Naive B cell (primary cell): ENCODE measurements around the gene DNPEP. TPM values are rescaled to one million over a fixed set of nuclear protein-coding genes. Genes with fewer than 3 reads are reported as not detected.

Experiments
- ATAC-seq, 2 donors: fragments of 150-1000 bp; cut with Tn5 transposase; 2 replicates each; pipeline ENCODE4 v1.10.0; 2021; ENCODE audit warnings: low read depth in 2 of 2, mild to moderate bottlenecking in 2 of 2, moderate library complexity in 2 of 2
- DNase-seq: peaks from one replicate; pipeline ENCODE4 v3.0.0; 2022
- H3K27ac Mint-ChIP-seq, 6 donors: one replicate each; pipeline ENCODE4 v1.8.0; 2020 to 2022; ENCODE audit warnings: mild to moderate bottlenecking in 6 of 6, mixed read lengths in 6 of 6, moderate library complexity in 5 of 6, inconsistent platforms in 2 of 6
- H3K27me3 Mint-ChIP-seq, 3 donors: one replicate each; pipeline ENCODE4 v1.8.0; 2021 to 2022; ENCODE audit warnings: mixed read lengths in 3 of 3, mild to moderate bottlenecking in 1 of 3
- H3K36me3 Mint-ChIP-seq, 2 donors: one replicate each; pipeline ENCODE4 v1.8.0; 2020 to 2022; ENCODE audit warnings: mixed read lengths in 2 of 2, inconsistent platforms in 1 of 2, mild to moderate bottlenecking in 1 of 2
- H3K4me1 Mint-ChIP-seq, 3 donors: one replicate each; pipeline ENCODE4 v1.8.0; 2020 to 2022; ENCODE audit warnings: mixed read lengths in 3 of 3, inconsistent platforms in 1 of 3, mild to moderate bottlenecking in 1 of 3, moderate library complexity in 1 of 3
- H3K4me3 Mint-ChIP-seq, 8 donors: one replicate each; pipeline ENCODE4 v1.8.0; 2020 to 2022; ENCODE audit warnings: mild to moderate bottlenecking in 8 of 8, mixed read lengths in 8 of 8, moderate library complexity in 8 of 8, inconsistent platforms in 2 of 8
- H3K9me3 Mint-ChIP-seq, 7 donors: one replicate each; pipeline ENCODE4 v1.8.0; 2020 to 2022; ENCODE audit warnings: mixed read lengths in 7 of 7, mild to moderate bottlenecking in 5 of 7, inconsistent platforms in 2 of 7, moderate library complexity in 1 of 7
- polyA plus RNA-seq, 6 donors: library from polyadenylated mRNA; unstranded; fragments of 300-500 nt; fragmentation: Illumina TruSeq; gene quantifications; one replicate each; pipeline ENCODE4 v1.2.3, GENCODE V29; 2021; ENCODE audit warnings: low read depth in 6 of 6

The DNPEP gene
- 10 to 100 TPM; 49.4 to 78.6 (median 56.3) TPM for polyA plus RNA-seq

GRCh38 chr2:219387306-219388120, at the start of gene DNPEP:
Gene DNPEP (minus strand): TSS chr2:219387912. CDS start chr2:219387794, 118 bp downstream.
- Mint-ChIP-seq H3K27ac (peak within 1 kb of the TSS; percentile 93 to 99 (median 98)), H3K9me3 (no peaks in the 10 kb centered on the region), H3K4me3 (peak within 1 kb of the TSS; percentile 95 to 99 (median 96)), H3K4me1 (peaks cover 9 to 25% (median 23%) of the 10 kb centered on the region in 3 donors), H3K27me3 (peaks cover 0 to 1% (median 0%) of the 10 kb centered on the region in 3 donors), H3K36me3 (peaks cover 6 to 14% of the 10 kb centered on the region in 2 donors)
- peak; percentile 87 for DNase-seq
- peak; percentile 61 to 63 for ATAC-seq

DNA sequence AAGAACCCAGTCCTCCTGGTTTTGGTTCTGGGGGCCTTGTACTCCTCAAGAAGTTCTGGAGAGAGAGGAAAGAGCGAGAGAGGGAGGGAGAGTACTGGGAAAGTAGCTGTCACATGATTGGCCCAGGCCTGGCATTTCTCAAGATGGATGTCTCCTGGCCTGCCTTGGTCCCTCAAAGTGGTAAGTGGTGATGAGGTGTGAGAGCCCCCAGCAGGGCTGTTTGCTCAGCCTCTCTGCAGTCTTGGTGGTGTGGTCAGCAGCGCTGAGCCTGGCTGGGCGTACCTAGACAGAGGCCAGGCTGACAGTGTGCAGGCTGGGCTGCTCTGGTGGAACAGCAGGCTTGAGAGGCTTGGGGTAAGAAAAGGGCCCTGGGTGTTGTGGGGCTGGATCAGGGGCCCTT, 49.4 kb upstream of the DNPEP start:
- peaks cover 0 to 4% (median 0%) of the 10 kb centered on the region in 7 donors for H3K9me3 Mint-ChIP-seq
- DNase-seq (no peak), ATAC-seq (no peak)
- no peak overlapping the region for H3K27ac Mint-ChIP-seq
- peaks cover 27 to 32% (median 31%) of the 10 kb centered on the region in 3 donors for H3K27me3 Mint-ChIP-seq
- H3K4me3 Mint-ChIP-seq: no peak overlapping the region
- H3K36me3 Mint-ChIP-seq: peaks cover 0 to 7% of the 10 kb centered on the region in 2 donors
- peaks cover 9 to 18% (median 11%) of the 10 kb centered on the region in 3 donors for H3K4me1 Mint-ChIP-seq

- Mint-ChIP-seq H3K36me3 (peaks cover 0 to 7% of the 10 kb centered on the region in 2 donors), H3K4me1 (peaks cover 8 to 17% (median 9%) of the 10 kb centered on the region in 3 donors), H3K4me3 (no peak overlapping the region), H3K27me3 (peaks cover 27 to 37% (median 33%) of the 10 kb centered on the region in 3 donors), H3K9me3 (peaks cover 0 to 4% (median 0%) of the 10 kb centered on the region in 7 donors), H3K27ac (no peak overlapping the region)
- no peak for ATAC-seq
- DNase-seq: no peak
These were observed 48.8 kb upstream of the DNPEP start for GRCh38 chr2:219436491-219436890.

GRCh38 chr2:219435701-219436100, 48.0 kb upstream of the DNPEP start:
- peaks cover 0 to 2% (median 0%) of the 10 kb centered on the region in 7 donors for H3K9me3 Mint-ChIP-seq
- peaks cover under 1 to 10% (median under 1%) of the 10 kb centered on the region in 3 donors for H3K4me1 Mint-ChIP-seq
- H3K4me3 Mint-ChIP-seq: peak overlapping the region in 2 of 8 donors; percentile 21 to 53
- peaks cover 22 to 36% (median 30%) of the 10 kb centered on the region in 3 donors for H3K27me3 Mint-ChIP-seq
- peaks cover 0 to under 1% of the 10 kb centered on the region in 2 donors for H3K36me3 Mint-ChIP-seq
- H3K27ac Mint-ChIP-seq: no peak overlapping the region
- no peak for DNase-seq
- no peak for ATAC-seq

- peak within 1 kb of the TSS in 1 of 8 donors; percentile 21 for H3K4me3 Mint-ChIP-seq
- peaks cover 0 to 2% (median 0%) of the 10 kb centered on the region in 7 donors for H3K9me3 Mint-ChIP-seq
- H3K4me1 Mint-ChIP-seq: peaks cover 0 to 10% (median 0%) of the 10 kb centered on the region in 3 donors
- H3K27me3 Mint-ChIP-seq: peaks cover 19 to 34% (median 28%) of the 10 kb centered on the region in 3 donors
- no peak within 1 kb of the TSS for H3K27ac Mint-ChIP-seq
- ATAC-seq (no peak), DNase-seq (no peak)
- H3K36me3 Mint-ChIP-seq: no peaks in the 10 kb centered on the region
These were observed 47.2 kb upstream of the DNPEP start, which contains the start of gene SPEG for GRCh38 chr2:219434718-219435525. Gene SPEG (plus strand): TSS chr2:219434843. CDS start chr2:219434978, 135 bp downstream.

DNA sequence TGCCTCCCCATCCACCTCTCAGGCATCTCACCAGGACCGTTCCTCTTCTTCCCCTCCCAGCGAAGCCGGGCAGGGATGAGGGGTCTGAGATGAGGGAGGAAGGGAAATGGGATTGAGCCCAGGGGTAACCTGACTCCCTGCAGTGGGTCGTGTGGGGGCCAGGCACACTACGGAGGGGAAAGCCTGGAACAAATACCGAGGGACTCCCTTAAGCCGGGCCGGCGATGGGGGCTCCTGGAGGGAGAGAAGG, 46.7 kb upstream of the DNPEP start:
- no peak overlapping the region for H3K4me3 Mint-ChIP-seq
- no peaks in the 10 kb centered on the region for H3K36me3 Mint-ChIP-seq
- ATAC-seq (no peak), DNase-seq (no peak)
- peaks cover 0 to 10% (median 0%) of the 10 kb centered on the region in 3 donors for H3K4me1 Mint-ChIP-seq
- peaks cover 0 to 2% (median 0%) of the 10 kb centered on the region in 7 donors for H3K9me3 Mint-ChIP-seq
- H3K27ac Mint-ChIP-seq: no peak overlapping the region
- peaks cover 19 to 34% (median 28%) of the 10 kb centered on the region in 3 donors for H3K27me3 Mint-ChIP-seq

DNA sequence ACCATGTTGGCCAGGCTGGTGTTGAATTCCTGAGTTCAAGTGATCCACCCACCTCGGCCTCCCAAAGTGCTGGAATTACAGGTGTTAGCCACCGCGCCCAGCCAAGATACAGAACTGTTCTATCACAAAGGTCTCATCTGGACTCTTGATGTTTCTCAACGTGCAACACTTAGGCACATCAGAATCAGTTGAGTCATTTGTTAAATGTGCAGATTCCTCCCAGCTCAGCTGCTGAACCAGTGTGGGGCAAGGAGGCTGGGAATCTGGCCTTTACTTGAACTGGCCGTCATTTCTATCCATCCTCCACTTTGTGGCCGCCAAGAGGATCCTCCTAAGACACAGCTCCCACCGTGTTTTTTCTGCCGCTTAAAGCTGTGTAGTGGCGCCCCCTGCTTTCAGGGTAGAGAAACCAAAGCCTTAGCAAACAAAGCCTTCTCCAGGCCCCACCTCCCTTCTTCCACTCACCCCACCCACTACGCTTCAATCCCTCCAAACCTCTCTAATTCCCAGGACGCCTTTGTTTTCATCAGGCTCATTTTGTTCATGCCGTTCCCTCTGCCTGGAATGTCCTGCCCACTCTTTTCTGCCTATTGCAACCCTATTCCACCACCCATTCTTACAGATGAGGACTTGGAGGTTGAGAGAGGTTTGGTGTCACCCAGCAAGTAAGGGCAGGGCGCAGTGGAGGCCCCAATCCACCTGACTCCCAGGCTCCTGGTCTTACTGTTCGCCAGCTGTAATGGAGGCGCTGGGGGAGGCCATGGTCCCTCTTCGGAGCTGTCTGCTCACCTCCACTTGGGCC, 46.2 kb upstream of the DNPEP start:
- H3K27me3 Mint-ChIP-seq: peaks cover 19 to 34% (median 33%) of the 10 kb centered on the region in 3 donors
- ATAC-seq (no peak), DNase-seq (no peak)
- H3K9me3 Mint-ChIP-seq: peaks cover 0 to 2% (median 0%) of the 10 kb centered on the region in 7 donors
- peaks cover 0 to 10% (median 0%) of the 10 kb centered on the region in 3 donors for H3K4me1 Mint-ChIP-seq
- no peaks in the 10 kb centered on the region for H3K36me3 Mint-ChIP-seq
- no peak overlapping the region for H3K4me3 Mint-ChIP-seq
- no peak overlapping the region for H3K27ac Mint-ChIP-seq

DNA sequence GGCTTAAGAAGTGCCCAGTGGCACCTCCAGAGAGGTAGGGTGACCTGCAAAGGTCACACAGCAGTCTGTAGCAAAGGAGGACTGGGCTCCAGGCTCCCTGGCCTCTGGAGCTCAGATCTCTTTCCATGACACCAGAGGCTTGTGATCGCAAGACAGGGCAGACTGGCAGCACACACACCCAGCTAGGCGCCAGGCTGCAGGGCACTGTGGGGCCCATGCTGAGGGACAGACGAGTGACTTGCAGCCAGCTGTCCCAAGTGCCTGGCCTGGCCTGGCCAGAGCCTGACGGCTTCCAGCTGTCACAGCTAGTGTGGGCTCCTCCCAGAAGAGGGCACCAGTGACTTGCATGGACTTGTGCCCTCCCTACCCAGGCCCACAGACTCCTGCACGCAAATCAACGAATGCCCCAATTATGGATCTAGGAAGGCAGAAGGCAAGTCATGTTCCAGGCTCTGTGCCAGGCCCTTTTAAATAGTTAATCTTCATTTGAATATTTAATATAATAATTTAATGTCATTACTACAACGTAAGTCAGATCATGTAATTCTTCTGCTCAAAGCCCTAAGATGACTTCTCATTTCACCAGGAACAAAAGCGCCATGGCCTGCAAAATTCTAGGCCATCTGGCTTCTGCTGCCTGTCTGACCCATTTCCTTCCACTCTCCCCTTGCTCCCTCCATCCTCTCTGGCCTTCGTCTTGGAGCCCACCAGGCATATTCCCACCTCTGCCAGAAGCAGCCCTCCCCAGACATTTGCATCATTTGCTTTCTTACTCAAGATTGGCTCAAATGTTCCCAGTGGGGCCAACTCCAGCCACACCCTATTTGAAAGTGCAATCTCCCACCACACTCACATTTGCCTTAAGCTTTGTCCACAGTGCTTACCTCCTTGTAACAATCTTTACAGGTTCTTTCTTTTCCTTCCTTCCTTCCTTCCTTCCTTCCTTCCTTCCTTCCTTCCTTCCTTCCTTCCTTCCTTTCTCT, 43.2 kb upstream of the DNPEP start:
- ATAC-seq: no peak
- Mint-ChIP-seq H3K4me3 (no peak overlapping the region), H3K27me3 (peaks cover 24 to 62% (median 52%) of the 10 kb centered on the region in 3 donors), H3K9me3 (peaks cover 0 to 2% (median 0%) of the 10 kb centered on the region in 7 donors), H3K4me1 (peaks cover 0 to 10% (median 0%) of the 10 kb centered on the region in 3 donors), H3K27ac (peak overlapping the region in 1 of 6 donors; percentile 20), H3K36me3 (no peaks in the 10 kb centered on the region)
- no peak for DNase-seq

DNA sequence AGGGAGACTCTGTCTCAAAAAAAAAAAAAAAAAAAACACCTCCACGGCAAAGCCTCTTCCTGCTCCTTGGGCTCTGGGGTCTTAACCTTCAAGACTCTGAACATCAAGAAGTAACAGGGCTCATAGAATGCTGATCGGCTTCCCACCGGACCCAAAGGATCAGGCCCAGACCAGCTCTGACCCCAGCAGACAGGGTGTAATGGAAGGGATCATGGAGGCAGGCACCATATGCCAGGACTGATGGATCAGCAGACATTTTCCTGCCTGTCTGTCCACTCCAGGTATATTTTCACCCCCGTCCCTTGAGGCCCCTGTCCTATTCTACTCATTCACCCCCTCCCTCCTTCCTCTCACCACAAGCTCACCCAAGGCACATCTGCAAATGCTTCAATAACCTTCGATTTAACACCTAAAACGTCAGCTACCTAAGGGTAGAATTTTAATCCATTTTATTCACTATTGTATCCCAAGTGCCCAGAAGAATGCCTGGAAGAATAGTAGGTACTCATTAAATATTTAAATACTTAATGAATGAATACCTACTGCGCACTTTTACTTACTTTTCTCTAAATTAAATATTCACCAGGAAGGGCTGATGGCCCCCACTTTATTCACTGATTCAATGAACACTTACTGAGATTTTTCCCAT, 42.4 kb upstream of the DNPEP start:
- no peak overlapping the region for H3K4me3 Mint-ChIP-seq
- DNase-seq: no peak
- peaks cover 19 to 70% (median 60%) of the 10 kb centered on the region in 3 donors for H3K27me3 Mint-ChIP-seq
- H3K9me3 Mint-ChIP-seq: peaks cover 0 to 2% (median 0%) of the 10 kb centered on the region in 7 donors
- H3K27ac Mint-ChIP-seq: peak overlapping the region in 1 of 6 donors; percentile 20
- H3K36me3 Mint-ChIP-seq: no peaks in the 10 kb centered on the region
- ATAC-seq: no peak
- peaks cover 0 to 3% (median 0%) of the 10 kb centered on the region in 3 donors for H3K4me1 Mint-ChIP-seq

DNA sequence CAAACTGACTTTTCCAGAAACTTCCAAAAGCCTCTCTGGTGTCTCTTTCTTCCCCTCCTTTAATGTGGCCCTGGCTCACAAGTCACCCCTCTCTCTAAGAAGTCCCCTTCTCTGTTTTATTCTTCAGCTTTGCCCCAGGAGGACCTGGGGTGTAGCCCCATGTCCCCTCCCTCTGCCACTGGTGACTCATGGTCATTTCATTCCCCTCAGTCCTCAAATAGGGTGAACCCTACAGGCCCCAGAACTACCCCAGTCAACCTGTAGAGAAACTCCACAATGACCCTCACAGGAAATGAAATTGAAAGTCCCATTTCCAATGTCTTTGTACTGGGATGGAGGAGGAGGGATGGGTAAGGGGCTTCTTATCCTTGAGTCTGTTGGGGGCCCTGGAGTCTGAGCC, 40.8 kb upstream of the DNPEP start:
- DNase-seq (no peak), ATAC-seq (no peak)
- Mint-ChIP-seq H3K4me3 (peak overlapping the region in 1 of 8 donors; percentile 18), H3K27me3 (peaks cover 20 to 77% (median 67%) of the 10 kb centered on the region in 3 donors), H3K27ac (no peak overlapping the region), H3K36me3 (no peaks in the 10 kb centered on the region), H3K9me3 (peaks cover 0 to 1% (median 0%) of the 10 kb centered on the region in 7 donors), H3K4me1 (no peaks in the 10 kb centered on the region)

DNA sequence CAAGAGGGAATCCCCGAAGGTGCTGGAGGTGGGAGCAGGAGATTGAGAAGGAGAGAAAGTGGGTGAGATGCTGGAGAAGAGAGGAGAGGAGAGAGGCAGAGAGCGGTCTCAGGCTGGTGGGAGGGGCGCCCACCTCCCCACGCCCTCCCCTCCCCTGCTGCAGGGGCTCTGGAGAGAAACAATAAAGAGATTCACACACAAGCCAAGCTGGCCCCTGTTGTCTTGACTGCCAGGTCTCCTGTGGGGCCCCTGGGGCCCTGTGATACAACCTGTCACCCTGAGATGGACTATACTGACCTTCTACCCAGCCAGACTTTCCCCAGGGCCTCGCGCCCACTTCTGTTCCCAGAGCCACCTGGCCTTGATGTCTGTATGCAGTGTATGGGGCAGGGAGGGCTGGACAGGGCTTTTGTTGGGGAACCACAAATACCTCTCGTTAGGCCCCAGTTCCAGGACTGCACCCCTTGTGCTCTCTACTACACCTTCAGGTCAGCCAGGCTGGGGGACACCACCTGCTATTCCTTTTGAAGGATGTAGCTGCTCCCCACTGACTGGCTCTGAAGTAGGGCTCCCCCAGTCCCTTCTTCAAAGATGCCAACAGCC, 38.9 kb upstream of the DNPEP start:
- DNase-seq: no peak
- Mint-ChIP-seq H3K27me3 (peaks cover 20 to 74% (median 64%) of the 10 kb centered on the region in 3 donors), H3K4me1 (no peaks in the 10 kb centered on the region), H3K36me3 (no peaks in the 10 kb centered on the region), H3K9me3 (peaks cover 0 to 1% (median 0%) of the 10 kb centered on the region in 7 donors), H3K27ac (no peak overlapping the region), H3K4me3 (no peak overlapping the region)
- ATAC-seq: no peak
